Smooth muscle cell (in vitro differentiated cells): ENCODE results near the gene STAT5B. TPM values are rescaled to one million over a fixed set of nuclear protein-coding genes. Genes with fewer than 3 reads are reported as not detected.
A peak's percentile ranks its signal among the peaks of the same experiment; 100 is the strongest.
"Not testable (repeated sequence)": the region's sequence is repeated elsewhere in the genome, so short reads cannot be mapped to it uniquely, and the experiment has no call there.

Source experiments
- DNase-seq: peaks from one replicate; lab custom pipeline; 2025; ENCODE audit not compliant: unreplicated experiment; lab: John Stamatoyannopoulos, UW
- H2AFZ ChIP-seq: fragments of 200-600 bp; sonication (generic); 2 replicates; pipeline ENCODE4 v1.6.0; 2016; ENCODE audit warnings: antibody characterized with exemption, low read depth, mild to moderate bottlenecking
- H3F3A ChIP-seq: fragments of 200-600 bp; sonication (generic); 2 replicates; pipeline ENCODE4 v1.6.0; 2017; ENCODE audit warnings: antibody characterized with exemption, low read depth
- H3K27ac ChIP-seq: fragments of 200-600 bp; sonication (generic); 2 replicates; pipeline ENCODE4 v1.5.1; 2016; ENCODE audit warnings: low read depth, mild to moderate bottlenecking
- H3K27me3 ChIP-seq: fragments of 200-600 bp; sonication (generic); 2 replicates; pipeline ENCODE4 v1.6.1; 2016; ENCODE audit warnings: low read depth, mild to moderate bottlenecking
- H3K36me3 ChIP-seq: fragments of 200-600 bp; sonication (generic); 2 replicates; pipeline ENCODE4 v1.5.1; 2016; ENCODE audit warnings: low read depth
- H3K4me1 ChIP-seq: fragments of 200-600 bp; sonication (generic); 2 replicates; pipeline ENCODE4 v1.5.1; 2016; ENCODE audit warnings: low read depth
- H3K4me2 ChIP-seq: fragments of 200-600 bp; sonication (generic); 2 replicates; pipeline ENCODE4 v1.6.0; 2016; ENCODE audit warnings: mild to moderate bottlenecking
- H3K4me3 ChIP-seq: fragments of 200-600 bp; sonication (generic); 2 replicates; pipeline ENCODE4 v1.5.1; 2016; ENCODE audit warnings: mild to moderate bottlenecking
- H3K79me2 ChIP-seq: fragments of 200-600 bp; sonication (generic); 2 replicates; pipeline ENCODE4 v1.6.0; 2016; ENCODE audit warnings: low read depth, mild to moderate bottlenecking
- H3K9ac ChIP-seq: fragments of 200-600 bp; sonication (generic); 2 replicates; pipeline ENCODE4 v1.6.0; 2016; ENCODE audit warnings: low read depth
- H3K9me3 ChIP-seq: fragments of 200-600 bp; sonication (generic); replicated peaks from 2 replicates; pipeline ENCODE4 v1.5.1; 2016; ENCODE audit warnings: low read depth
- H4K20me1 ChIP-seq: fragments of 200-600 bp; sonication (generic); 2 replicates; pipeline ENCODE4 v1.6.0; 2016; ENCODE audit warnings: low read depth
- CTCF ChIP-seq: fragments of 200-600 bp; sonication (generic); IDR thresholded peaks from 2 replicates; pipeline ENCODE4 v1.5.1; 2017; ENCODE audit warnings: borderline replicate concordance, mild to moderate bottlenecking, antibody characterized with exemption; ENCODE audit not compliant: insufficient read depth, poor library complexity, severe bottlenecking
- WGBS: methylation state at CpG from one replicate; pipeline ENCODE4 v1.1.7; 2016; ENCODE audit warnings: low lambda C conversion rate; 5-methylcytosine and 5-hydroxymethylcytosine counted together
- polyA plus RNA-seq: library from polyadenylated mRNA; unstranded; fragments of >200 nt; fragmentation: Nextera tagmentation; extraction: Ambion mirVana; gene quantifications from 2 replicates; pipeline ENCODE4 v1.2.1, GENCODE V29; 2016
- total RNA-seq: library from RNA; depleted of rRNA; stranded (reverse); fragments of >200 nt; gene quantifications from 2 replicates; pipeline ENCODE4 v1.2.3, GENCODE V29; 2014

STAT5B gene
- total and polyA plus RNA-seq, 2 experiments from 2014 or later, result 10.7 to 12.4 TPM

DNA sequence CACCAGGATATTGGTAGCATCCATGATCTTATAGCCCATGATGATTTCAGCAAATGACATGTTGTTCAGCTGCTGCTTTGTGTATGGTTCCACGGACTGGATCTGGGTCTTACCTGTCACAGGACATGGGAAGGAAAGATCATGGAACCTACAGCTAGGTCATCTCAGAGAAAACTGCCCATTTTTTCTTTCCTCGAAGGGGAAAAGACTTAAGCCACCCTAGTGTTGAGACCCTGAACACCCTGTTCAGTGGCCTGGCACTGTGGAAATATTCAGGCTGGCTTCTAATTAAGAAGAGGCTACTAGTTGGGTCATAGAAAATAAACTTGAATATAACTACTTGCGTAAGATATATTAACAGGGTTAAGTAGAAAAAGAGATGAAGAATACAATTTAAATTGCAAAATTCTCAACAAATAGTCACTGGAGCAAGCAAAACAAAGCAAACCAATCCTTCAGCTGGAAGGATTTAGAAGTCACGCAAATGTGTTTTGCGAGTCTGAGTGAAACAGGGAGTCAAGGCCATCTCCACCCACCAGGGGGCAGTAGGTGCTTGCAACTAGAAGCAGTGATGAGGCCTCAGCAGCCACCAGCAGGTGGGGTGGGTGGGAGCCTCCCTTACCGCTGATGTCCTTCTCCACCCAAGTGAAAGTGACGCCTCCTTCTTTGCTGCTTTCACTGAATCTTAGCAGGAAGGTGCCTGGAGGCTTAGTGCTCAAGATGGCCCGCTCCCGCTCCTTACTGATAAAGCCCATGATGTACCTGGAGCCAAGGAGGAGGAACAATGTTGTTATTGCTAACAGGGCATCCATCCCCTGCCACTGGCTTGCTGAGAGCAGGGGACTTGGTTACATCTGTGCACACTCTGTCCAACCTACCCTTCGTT is 46.4 kb upstream of the STAT5B start:
- Histone ChIP-seq H3K4me3 (no peak overlapping the region), H3K4me1 (no peaks in the 10 kb centered on the region), H3K9me3 (no peaks in the 10 kb centered on the region), H3K79me2 (no peaks in the 10 kb centered on the region), H3K36me3 (peaks cover 11% of the 10 kb centered on the region), H3F3A (peaks cover 19% of the 10 kb centered on the region), H3K9ac (no peak overlapping the region), H3K4me2 (no peak overlapping the region), H2AFZ (no peak overlapping the region), H3K27me3 (no peaks in the 10 kb centered on the region), H4K20me1 (peaks cover 70% of the 10 kb centered on the region), H3K27ac (peak overlapping the region; percentile 69)
- WGBS, result 47% methylated on average over 10 of the region's 10 CpGs
- TF ChIP-seq CTCF, result peak; percentile 97
- DNase-seq, result peak; percentile 75

GRCh38 chr17:42321555-42321954 is 45.4 kb upstream of the STAT5B start:
- no peaks in the 10 kb centered on the region for H3K9me3 ChIP-seq
- TF ChIP-seq CTCF, result no peak
- DNase-seq, result no peak
- H3K27ac ChIP-seq, result peak overlapping the region; percentile 69
- H3K27me3 ChIP-seq, result no peaks in the 10 kb centered on the region
- H3K79me2 ChIP-seq, result no peaks in the 10 kb centered on the region
- H4K20me1 ChIP-seq, result peaks cover 80% of the 10 kb centered on the region
- H2AFZ ChIP-seq, result no peak overlapping the region
- H3F3A ChIP-seq, result peaks cover 22% of the 10 kb centered on the region
- WGBS, result 97% methylated on average over 4 of the region's 4 CpGs
- H3K36me3 ChIP-seq, result peaks cover 17% of the 10 kb centered on the region
- no peaks in the 10 kb centered on the region for H3K4me1 ChIP-seq
- no peak overlapping the region for H3K4me2 ChIP-seq
- H3K4me3 ChIP-seq, result no peak overlapping the region
- H3K9ac ChIP-seq, result no peak overlapping the region

- H3K27ac ChIP-seq, H3F3A ChIP-seq, H3K4me2 ChIP-seq, H3K9me3 ChIP-seq, H3K4me3 ChIP-seq, DNase-seq, H2AFZ ChIP-seq, H3K27me3 ChIP-seq, H3K9ac ChIP-seq, H3K79me2 ChIP-seq, H3K4me1 ChIP-seq: not testable (repeated sequence)
- H3K36me3 ChIP-seq, result peaks cover 24% of the 10 kb centered on the region
- peaks cover 64% of the 10 kb centered on the region for H4K20me1 ChIP-seq
- 99% methylated on average over 6 of the region's 6 CpGs for WGBS
These were observed 41.8 kb upstream of the STAT5B start for GRCh38 chr17:42317967-42318366.

DNA sequence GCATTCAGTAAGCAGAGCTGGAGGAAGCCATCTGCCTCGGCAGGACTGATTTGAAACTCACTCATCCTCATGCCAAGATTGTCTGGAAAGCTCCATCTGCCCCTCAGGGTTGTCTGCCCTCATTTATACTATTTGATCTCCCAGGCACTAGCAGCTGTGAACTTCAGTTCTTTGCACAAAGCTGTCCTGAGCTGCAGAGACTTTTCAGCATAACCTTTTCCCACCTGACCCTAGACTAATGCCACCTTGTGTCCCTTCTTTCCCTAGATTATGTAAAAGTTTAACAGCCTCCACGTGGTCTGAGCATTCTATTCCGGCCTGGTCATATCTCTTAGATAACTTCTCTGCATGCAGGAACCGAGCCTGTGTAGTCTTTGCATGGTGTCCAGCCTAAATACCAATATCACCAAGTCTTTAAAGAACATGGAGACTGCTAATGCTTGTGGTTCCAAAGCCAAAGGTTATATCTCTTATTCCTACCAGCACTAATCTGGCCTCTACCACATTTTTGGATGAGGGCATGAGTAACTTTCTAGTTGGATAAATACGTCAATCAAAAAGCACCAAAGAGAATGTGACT is 41.2 kb upstream of the STAT5B start:
- Histone ChIP-seq H3K27ac (no peak overlapping the region), H3K9me3 (no peaks in the 10 kb centered on the region), H3K27me3 (no peaks in the 10 kb centered on the region), H3K36me3 (peaks cover 23% of the 10 kb centered on the region), H3K4me1 (peaks cover 6% of the 10 kb centered on the region), H4K20me1 (peaks cover 67% of the 10 kb centered on the region), H3K4me2 (no peak overlapping the region), H3K4me3 (no peak overlapping the region), H2AFZ (no peak overlapping the region), H3F3A (peaks cover 9% of the 10 kb centered on the region), H3K79me2 (no peaks in the 10 kb centered on the region), H3K9ac (no peak overlapping the region)
- WGBS, result 82% methylated on average over 5 of the region's 5 CpGs
- DNase-seq, result no peak
- TF ChIP-seq CTCF, result no peak
